Urothelium cell line (cell line): ENCODE results near the gene MOSMO.

ENCODE experiments used
- DNase-seq: peaks from one replicate; pipeline ENCODE4 v3.0.0; 2011; ENCODE audit warnings: low spot score, mixed read lengths
- FAIRE-seq: peaks from 2 replicates; lab custom pipeline; 2011; peaks lifted over from hg19 to GRCh38; lab: Jason Lieb, UNC

MOSMO gene

DNA sequence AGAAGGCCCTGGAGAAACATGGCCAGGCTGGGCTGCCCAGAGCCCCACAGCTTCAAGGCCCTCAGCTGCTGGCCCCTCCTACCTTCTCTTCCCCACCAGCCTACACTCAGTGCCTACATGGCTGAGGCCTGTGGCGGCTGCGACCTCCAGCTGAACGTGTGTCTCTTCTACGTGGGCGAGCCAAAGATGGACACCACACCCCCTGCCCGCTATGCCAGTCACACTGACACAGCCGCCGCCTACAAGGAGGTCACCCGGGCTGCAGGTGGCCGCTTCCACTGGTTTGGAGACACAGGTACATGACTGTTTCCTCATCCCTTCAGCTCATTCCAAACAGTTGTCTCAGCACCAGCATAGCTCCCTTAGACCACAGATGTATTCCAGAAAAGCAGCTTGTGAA lies 124.9 kb downstream of the MOSMO start:
- FAIRE-seq = no peak
- DNase-seq = no peak
